ENCODE measurements around the gene CREB3.
A peak's percentile ranks its signal among the peaks of the same experiment; 100 is the strongest.

The CREB3 gene, protein sequence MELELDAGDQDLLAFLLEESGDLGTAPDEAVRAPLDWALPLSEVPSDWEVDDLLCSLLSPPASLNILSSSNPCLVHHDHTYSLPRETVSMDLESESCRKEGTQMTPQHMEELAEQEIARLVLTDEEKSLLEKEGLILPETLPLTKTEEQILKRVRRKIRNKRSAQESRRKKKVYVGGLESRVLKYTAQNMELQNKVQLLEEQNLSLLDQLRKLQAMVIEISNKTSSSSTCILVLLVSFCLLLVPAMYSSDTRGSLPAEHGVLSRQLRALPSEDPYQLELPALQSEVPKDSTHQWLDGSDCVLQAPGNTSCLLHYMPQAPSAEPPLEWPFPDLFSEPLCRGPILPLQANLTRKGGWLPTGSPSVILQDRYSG

DNA sequence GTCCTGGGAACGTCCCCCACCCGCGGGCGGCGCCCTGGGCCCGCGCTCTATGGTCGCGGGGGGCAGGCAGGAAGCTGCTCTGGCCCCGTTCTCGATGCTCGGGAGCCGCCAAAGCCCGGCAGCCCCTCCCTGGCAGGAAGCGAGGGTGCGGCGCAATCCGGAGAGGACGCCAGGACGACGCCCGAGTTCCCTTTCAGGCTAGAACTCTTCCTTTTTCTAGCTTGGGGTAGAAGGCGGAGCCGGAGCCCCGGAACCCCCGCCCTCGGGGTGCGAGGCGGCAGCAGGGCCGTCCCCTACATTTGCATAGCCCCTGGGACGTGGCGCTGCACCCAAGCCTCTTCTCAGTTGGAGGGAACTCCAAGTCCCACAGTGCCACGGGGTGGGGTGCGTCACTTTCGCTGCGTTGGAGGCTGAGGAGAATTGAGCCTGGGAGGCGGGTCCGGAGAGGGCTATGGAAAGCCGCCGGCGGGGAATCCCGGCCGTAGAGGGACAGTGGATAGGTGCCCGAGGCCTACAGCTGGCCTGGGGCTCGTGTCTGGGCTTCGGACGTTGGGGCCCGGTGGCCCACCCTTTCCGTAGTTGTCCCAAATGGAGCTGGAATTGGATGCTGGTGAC, at the start of gene CREB3, which contains the start of gene TLN1:
Gene CREB3 (plus strand): TSS at position 482 of the 615 bp plus-strand sequence. CDS start 107 bp downstream, at position 589.
Gene TLN1 (minus strand): TSS at position 11 of the 615 bp plus-strand sequence. CDS start 6,501 bp downstream, outside the sequence.
- peak; percentile 96 to 98 for DNase-seq

DNA sequence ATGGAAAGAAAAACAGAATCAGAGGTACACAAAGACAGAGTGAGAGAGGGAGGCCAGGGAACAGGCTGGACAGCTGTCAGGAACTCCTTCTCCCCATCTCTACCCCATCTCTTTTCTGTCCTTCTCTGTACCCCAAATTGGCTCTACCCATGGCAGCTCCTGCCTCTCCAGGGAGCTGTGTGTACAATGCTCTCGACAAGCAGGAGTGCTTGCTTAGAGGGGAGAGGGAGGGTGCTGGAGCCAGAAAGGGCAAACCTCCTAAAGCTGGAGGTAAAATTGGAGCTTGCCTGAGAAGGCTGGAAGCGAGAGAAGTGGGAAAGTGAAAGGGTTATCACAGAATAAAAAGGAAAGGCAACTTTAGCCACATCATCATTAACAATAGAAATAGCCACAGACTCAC, 49.1 kb upstream of the CREB3 start:
- DNase-seq = no peak

DNA sequence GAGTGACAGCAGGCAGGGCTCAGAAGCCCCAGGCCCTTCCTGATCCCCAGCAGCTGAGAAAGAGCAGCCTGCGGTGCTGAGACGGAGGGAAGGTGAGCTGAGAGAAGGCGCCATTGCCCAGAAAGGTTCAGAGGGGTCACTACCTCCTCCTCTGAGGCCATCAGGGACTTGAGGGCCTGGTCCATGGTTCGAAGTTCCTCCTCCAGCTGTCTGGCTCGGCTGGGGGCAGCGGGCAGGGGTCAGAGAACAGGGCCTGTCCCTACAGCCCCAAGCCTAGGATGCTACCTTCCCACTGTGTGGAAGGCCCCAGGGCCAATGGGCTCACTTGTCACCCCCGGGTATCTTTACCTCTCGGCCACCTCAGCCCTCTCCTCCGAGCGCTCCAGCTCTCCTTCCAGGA, 47.5 kb upstream of the CREB3 start:
- DNase-seq = no peak

DNA sequence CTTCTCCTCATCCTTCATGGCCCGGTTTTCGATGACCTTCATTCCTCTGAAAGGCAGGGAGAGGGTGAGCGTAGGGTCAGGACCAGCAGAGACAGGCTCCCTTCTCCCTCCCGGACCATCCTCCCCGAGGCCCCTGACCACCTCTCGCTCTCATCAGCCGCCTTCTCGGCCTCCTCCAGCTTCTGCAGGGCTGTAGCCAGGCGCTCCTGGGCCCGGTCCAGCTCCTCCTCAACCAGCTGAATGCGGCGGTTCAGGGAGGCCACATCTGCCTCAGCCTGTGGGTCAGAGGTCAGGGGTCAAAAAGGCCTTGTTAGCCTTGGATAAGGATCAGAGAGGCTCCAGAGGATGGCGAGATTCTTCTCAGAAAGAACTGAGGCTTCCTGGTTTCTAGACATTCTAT, 47.0 kb upstream of the CREB3 start:
- DNase-seq = no peak

DNA sequence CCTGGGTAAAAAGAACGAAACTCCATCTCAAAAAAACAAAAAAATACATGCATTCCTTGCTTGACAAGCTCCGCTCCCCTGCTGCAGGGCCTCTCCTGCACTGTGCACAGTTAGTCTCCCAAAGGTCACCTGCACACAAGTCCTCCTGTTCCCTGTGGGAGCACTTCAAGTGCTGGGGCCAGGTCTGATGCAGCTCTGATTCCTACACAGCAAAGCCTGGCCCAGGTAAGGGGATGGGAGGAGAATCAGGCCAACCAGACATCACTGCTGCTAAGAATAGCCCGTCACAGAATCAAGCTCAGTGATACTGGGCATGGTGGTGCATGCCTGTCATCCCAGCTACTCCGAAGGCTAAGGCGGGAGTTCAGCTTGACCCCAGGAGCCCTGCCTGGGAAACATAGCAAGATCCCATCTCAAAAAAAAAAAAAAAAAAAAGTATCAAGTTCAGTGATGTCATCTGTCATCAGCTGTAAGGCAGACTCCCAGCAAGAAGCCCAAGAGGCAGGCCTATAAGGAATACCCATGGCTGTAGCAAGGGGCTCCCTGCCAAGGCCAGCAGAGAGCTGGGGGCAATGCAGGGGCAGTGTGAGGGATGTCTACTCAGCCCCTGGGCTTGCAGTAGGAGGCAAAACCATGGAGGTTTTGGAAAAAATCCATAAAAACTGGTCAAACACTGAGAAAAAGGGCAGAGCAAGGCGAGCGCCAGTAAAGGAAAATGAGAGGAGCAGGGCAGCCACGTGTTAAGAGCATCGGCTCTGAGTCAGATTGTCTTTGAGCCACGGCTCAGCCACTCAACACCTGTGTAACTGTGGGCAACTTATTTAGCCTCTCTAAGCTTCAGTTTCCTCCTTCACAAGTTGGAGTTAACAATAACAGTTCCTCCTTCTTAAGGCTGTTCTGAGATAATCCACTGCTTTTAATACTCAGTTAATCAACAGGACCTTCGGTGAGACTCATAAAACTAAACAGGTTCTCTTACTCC, 46.0 kb upstream of the CREB3 start:
- DNase-seq = no peak

DNA sequence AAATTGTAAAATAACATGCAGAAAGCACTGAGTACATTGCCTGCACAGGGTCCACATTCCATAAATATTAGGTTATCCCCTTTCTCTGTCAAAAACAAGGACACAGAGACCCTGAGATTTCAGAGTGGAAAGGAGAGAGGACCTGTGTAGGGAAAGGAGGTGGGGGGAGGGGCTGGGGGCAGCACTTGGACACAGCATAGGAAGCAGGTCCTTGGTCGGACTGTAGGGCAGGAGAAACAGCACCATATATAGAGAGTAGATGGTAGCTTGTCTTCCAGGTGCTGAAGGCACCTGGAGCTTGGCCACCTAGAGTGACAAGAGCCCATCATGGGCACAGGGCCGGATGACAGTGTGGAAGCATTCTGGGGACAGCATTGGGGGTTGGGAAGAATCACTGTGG, 45.2 kb upstream of the CREB3 start:
- DNase-seq = no peak

DNA sequence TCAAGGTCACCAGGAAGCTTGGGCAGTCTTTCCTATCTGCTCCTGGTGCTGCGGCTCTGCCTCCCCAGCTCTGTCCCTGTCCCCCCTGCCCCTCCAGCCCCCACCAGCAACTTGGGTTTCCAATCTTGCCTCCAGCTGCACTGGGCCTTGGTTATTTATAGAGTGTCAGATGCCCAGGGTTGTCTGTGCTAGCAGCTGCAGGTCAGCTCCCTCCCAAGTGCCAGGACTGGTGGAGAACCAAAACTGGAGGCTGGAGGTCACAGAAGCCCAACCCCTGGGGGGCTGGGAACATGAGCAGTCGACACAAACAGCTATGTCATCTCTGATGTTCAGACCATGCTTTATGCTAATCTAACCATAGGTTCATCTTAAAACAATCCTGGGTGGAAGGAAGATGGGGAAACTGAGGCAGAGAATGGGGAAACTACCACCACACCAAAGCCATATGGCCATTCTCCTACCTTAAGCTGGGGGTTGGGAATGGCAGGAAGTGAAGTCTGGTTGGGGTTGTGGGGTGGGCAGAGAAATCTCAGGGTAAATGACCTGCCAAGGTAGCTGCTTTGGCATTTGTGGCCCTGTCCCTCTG, 44.4 kb upstream of the CREB3 start:
- DNase-seq = no peak

DNA sequence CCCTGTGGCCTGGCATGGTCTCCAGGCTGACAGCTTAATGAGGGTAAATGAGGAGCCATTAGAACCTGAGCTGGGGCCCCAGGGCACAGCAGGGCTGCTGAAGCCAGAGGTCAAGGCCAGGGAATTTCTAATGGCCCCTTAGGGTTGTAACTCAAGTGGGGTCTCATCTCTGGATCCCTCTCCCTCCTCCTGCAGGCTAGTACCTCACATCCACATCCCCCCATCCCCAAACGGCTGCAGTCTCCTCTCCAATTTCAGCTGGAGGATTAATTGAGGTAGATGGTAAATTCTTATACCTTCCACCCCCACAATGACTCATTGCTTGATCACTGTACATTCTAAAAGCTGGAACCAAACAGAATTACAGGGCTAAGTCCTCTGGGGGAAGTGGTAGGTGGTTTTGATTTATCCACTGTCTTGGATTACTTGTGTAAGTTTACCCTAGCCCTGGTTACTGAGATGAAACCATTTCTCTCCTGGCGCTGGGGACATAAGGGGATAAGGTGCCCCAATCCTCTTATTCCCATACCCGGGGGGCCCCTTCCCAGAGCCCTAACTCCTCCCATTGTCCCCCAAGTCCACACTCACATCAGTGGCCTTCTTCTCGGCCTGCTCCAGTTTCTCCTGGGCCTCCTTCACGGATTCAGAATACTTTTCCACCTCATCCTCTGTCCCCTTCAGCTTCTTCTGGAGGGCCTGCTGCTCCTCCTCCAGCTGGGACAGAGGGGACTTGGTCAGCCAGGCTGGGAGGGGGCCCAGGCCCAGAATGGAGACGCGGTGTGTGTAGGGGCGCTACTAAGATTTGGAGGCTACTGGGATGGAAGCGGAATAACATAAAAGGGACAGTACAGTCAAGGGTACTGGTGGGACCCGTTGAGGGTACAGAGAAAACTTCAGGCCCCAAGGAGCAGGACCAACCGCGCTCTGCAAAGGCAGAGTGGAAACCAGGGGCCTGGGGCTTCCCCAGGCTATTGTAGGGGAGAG, 43.6 kb upstream of the CREB3 start:
- no peak for DNase-seq

DNA sequence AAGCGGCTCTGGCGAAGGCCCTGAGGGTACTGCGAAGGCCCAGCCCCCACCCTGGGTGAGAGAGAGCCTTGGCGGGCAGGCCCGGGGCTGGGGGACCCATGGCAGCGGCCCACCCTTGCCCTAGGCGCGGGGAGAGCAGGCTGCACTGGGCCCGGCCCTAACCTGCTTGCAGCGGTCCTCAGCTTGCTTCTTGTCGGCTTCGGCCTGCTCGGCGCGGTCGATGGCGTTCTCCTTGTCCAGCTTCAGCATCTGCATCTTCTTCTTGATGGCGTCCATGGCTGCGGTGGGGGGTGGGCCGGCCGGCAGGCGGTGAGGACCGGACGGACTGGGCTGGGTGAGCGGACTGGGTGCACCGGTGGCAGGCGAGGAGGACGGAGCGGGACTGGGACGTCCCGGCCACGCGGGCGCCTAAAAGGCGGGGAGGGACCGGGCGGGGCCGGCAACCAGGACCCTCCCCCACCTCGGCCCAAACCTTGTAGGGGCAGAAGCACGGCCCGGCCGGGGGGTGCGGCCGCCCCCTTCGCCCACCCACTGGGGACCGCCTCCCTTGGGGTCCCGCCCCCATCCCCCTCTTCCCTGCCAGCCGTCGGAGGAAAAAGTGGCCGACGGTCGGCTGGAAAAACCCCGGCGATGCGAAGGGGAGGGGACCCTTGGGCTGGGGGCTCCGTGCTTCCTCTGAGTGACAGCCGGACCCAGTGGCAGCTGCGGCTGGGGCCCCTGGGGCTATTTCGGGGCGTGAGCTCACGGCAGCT, 42.7 kb upstream of the CREB3 start, which contains the start of gene TPM2:
Gene TPM2 (minus strand): TSS at position 384 of the 752 bp plus-strand sequence. CDS start 108 bp downstream, at position 276.
- DNase-seq = no peak

DNA sequence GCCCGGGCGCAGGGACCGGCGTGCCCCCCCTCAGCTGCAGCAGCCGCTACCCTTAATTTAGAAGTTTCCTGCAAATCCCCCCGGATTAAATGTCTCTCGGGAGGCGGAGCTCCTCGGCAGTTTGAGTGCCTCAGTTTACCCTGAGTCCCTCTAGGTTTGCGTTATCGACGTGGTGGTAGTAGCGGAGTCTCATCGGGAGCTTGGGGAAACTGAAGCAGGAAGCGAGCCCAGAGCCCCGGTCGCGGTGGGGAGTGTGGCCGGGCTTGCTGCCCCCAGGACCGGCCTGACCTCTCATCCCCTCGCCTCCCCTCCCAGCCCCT, 42.2 kb upstream of the CREB3 start:
- DNase-seq = no peak

DNA sequence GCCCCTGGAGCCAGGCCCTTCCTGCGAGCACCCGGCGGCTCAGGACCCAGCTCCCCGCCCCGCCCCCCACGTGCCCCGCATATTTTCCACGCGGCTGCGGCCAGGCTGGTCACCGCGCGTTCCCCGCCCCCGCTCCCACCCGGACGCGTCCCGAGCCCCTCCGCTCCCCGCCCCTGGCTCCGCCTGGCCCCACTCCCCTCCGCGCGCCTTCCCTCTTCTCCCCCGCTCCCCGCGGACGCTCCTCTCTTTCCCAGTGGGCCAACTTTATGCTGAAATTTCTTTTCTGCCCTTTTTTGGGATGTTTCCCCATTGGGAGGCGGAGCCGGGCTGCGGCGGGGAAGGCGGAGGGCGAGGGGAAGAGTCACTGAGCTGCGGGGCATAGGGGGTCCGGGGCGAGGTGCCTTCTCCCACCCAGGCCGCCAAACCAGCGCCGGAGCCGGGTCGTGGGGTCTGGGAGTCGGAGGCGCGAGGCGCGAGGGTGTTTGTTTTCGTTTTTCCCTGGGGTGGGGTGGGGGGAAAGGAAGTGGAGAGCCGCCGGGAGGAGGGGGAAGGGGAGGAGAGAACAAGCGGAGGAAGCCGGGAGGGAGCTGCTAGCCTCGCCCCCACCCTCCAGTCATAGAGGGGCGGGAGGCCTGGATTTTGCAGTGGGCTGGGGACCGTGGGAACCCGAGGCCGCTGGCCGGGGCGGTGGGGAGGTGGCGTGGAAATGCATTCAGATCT, 41.7 kb upstream of the CREB3 start:
- peak; percentile 17 to 35 for DNase-seq

DNA sequence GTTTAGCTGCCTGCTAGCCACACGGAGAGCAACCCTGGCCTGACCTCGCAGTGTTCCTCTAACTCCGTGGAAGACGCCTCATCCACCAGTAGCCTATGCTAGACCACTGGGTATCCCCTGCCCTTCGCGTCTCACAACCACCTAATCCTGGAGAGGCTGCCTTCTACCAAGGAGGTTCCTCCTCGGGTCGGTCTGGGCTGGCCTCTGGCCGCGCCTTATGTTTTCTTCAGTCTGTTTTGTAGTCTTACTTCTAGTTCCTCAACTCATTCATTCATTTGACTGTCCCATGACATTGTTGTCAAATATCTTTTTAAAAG, 41.2 kb upstream of the CREB3 start:
- DNase-seq = no peak

DNA sequence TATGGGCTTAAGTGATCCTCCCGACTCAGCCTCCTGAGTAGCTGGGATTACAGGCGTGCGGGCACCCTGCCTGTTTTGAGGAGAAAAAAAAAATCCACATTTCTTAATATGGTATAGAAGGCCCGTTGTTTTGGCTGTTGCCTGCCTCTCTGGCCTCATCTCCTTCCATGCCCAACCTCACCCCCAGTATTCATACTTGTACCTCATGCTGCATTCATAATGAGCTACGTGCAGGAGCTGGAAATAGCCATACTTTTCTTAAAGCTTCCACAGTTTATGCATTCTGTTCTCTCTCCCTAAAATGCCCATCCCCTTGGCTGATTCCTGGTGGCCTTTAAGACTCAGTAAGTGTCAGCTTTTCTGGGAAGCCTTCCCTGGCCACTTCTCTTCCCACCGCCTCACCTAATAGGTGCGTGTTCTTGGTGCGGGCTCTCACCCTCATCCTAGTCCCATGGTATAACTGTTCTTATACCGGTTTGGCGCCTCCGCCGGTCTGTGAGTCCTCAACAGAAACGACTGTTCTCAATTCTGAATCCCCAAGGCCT, 40.6 kb upstream of the CREB3 start:
- no peak for DNase-seq

DNA sequence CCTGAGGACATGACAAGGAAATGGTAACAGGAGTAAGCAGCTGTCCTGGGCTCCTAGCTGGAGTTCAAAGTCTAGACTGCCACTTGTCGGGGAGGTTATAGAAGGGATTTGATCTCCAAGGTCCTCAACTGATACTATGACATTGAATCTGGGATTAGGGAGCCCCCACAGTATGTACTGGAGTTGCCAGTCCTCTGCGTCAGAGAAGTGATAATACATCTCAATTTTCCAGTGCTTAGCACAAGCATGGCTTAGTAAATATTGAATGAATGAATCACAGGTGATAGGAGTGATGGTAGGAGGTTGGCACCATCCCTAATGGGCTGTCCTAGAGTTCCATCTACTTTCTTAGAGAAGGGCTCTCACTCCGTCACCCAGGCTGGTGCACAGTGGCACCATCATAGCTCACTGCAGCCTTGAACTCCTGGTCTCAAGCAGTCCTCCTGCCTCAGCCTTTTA, 36.5 kb upstream of the CREB3 start:
- DNase-seq = no peak

DNA sequence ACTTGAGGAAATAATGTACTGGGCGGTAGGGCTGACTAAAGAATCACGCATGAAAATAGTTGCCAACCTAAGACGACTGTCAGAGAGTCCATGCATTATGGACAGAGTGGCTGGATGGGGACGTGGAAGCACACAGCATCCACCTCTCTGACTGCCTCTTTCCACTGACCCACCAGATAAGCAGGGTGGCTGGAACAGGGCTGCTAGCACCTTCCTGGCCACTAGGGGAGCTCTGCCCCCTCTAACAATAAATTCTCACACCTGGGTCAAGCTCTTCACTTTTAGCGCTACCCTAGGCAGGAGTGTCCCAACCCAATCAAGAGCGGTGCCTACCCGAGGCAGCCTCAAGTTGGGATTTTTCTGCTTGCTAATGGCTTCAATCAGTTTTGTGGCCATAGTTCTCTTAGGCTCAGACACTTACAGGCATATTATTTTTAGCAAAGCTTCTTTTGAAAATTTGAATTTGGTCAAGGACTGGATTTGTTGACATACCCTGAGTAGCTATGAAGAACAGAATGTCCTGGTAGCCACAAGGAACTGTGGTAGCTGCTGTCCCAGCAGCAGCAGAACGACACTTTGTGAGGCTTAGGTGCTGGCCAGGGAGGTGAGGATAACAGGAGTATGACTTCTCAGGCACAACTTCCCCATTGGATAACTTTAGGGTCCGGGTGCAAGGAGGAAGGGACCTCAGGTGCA, 35.8 kb upstream of the CREB3 start:
- no peak for DNase-seq

DNA sequence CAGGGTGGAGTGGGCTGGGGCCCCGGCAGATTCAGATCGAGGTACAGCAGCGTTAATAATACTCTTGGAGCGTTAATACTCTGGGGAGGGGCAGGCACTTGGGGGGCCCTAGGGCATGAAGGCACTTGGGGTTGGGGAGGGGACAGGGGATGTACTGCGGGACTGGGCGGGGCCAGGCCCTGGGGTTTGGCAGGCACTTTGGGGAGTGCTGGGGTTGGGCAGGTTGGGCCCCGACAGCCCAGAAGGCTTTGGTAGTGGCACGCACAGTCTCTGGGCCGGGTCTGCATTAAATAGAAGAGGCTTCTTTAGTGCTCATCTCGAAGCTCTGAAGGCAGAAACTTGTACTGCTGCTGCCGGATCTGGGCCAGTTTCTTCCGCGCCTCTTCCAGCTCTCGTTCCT, 35.0 kb upstream of the CREB3 start:
- DNase-seq = no peak

DNA sequence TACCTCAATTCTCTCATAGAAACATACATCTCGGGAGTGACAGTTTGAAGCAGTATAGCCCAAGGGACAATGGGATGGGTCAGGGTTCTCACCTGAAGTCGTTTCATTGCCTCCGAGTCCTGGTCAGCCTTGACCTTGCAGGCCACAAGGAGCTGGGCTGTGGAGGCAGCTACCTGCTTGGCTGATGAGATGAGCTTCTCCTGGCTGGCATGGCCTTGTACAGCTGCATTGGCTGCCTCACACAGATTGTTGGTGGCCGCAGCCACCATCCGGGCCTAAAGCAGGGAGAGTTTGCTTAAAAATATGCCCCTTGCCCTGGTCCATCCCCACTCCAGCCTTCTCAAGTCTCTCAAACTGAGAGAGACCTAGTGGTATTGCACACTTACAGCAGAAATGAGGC, 34.2 kb upstream of the CREB3 start:
- DNase-seq = no peak

DNA sequence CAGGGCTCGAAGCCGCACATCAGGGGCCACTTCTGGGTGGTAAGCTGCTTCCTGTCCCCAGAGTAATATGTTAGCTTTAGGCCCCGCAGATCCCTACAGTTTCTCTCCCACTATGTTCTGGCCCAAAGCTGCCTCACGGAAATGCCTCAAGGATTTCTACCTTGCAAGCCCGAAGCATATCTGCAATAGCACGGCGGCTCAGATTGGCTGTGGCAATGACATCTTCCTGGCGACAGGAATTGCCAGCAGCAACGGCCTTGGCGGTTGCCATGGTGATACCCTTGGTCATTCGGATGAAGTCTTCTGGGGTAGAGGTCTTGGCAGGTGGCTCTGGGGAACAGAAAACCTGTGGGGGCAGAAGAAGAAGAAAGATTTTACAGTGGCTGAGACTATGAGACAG, 32.4 kb upstream of the CREB3 start:
- no peak for DNase-seq

DNA sequence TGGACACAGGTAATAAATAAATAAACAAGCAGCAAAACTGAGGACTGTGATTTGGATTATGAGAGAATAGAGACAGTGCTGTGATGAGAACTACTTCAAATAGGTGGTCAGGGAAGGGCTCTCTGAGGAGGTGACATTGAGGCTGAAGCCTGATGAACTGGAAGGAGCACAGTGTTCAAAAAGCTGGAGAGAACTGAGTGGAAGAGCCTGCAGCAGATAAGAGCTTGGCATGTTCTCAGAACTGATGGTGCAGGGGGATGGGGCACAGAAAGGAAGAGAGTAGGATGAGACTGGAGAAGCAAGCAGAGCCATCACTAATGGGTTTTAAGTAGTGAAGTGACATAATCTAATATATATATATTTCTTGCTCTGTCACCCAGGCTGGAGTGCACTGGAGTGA, 31.5 kb upstream of the CREB3 start:
- no peak for DNase-seq
